K562 (cell line): ENCODE results near the gene NINL. TPM values are rescaled to one million over a fixed set of nuclear protein-coding genes. Genes with fewer than 3 reads are reported as not detected.

Source experiments
- ATAC-seq: fragments of 200-7000 bp; cut with Tn5 transposase; 3 replicates; pipeline ENCODE4 v1.9.1; 2020; ENCODE audit warnings: moderate library complexity
- BruUV-seq: library from RNA; stranded (reverse); fragments of 400-500 nt; replicated peaks from 2 replicates; lab custom pipeline; 2021; lab: Mats Ljungman, UMichigan
- CTCF ChIA-PET: fragments of 300-600 bp; formaldehyde crosslinking; extraction: SDS; loops from one replicate; lab custom pipeline; 2021; ENCODE audit warnings: low intra/inter-chr PET ratio; lab: Yijun Ruan, JAX
- POLR2A ChIA-PET: fragments of 300-600, 350-650 bp; sonication (Branson Sonifier 250); formaldehyde crosslinking; extraction: SDS; loops from one replicate; lab custom pipeline; 2021; ENCODE audit warnings: antibody characterized with exemption, inconsistent platforms; lab: Yijun Ruan, JAX
- DNase-seq, 4 experiments: peaks; one replicate each; pipeline versions ENCODE4 v3.0.0 to v3.0.0-alpha.2; 2011 to 2018; ENCODE audit warnings: low spot score in 3 of 4, mixed read lengths in 3 of 4; ENCODE audit errors: extremely low read depth in 1 of 4
- FAIRE-seq: peaks from 2 replicates; lab custom pipeline; 2011; peaks lifted over from hg19 to GRCh38; lab: Jason Lieb, UNC
- H2AFZ ChIP-seq: 2 replicates; pipeline ENCODE4 v1.6.0; 2011; ENCODE audit warnings: low read depth, low read length, control low read depth, inconsistent platforms
- H3K27ac ChIP-seq: fragments of 200-600 bp; 3 replicates; pipeline ENCODE4 v1.8.0; 2011; ENCODE audit warnings: low read depth, mild to moderate bottlenecking, control low read depth, inconsistent platforms, low read length, moderate library complexity, mixed read lengths; ENCODE audit errors: extremely low read depth
- H3K27me3 ChIP-seq, 2 experiments: fragments of 300-600 bp in 1 of 2; 2 replicates in 1 of 2; 3 replicates in 1 of 2; pipeline versions ENCODE4 v1.6.0 to v1.8.0; 2011; ENCODE audit warnings: inconsistent platforms in 2 of 2, low read length in 2 of 2, mild to moderate bottlenecking in 1 of 2, mixed read lengths in 1 of 2, moderate library complexity in 1 of 2; ENCODE audit not compliant: control insufficient read depth in 2 of 2, insufficient read depth in 2 of 2
- H3K36me3 ChIP-seq: fragments of 300-600 bp; 3 replicates; pipeline ENCODE4 v1.8.0; 2011; ENCODE audit warnings: mild to moderate bottlenecking, low read length, inconsistent platforms; ENCODE audit not compliant: control insufficient read depth, insufficient read depth
- H3K4me1 ChIP-seq, 2 experiments: fragments of 200-600 bp in 1 of 2; replicated peaks in 1 of 2; 2 replicates in 1 of 2; 3 replicates in 1 of 2; pipeline versions ENCODE4 v1.5.1 to v1.8.0; 2011; ENCODE audit warnings: inconsistent platforms in 2 of 2, low read length in 2 of 2, mild to moderate bottlenecking in 1 of 2, mixed read lengths in 1 of 2, moderate library complexity in 1 of 2; ENCODE audit not compliant: control insufficient read depth in 2 of 2, insufficient read depth in 2 of 2
- H3K4me2 ChIP-seq: 2 replicates; pipeline ENCODE4 v1.6.1; 2011; ENCODE audit warnings: low read length, control low read depth, inconsistent platforms, mixed read lengths; ENCODE audit not compliant: insufficient read depth
- H3K4me3 ChIP-seq: fragments of 200-600 bp; sonication (generic), shearing (Covaris generic); 2 replicates; pipeline ENCODE4 v1.5.1; 2016; ENCODE audit warnings: control low read depth, inconsistent platforms
- H3K79me2 ChIP-seq: fragments of 200-600 bp; 3 replicates; pipeline ENCODE4 v1.8.0; 2011; ENCODE audit warnings: low read length, inconsistent platforms; ENCODE audit not compliant: control insufficient read depth, insufficient read depth
- H3K9ac ChIP-seq, 2 experiments: 2 replicates each; pipeline versions ENCODE4 v1.6.0 to v1.6.1; 2011; ENCODE audit warnings: low read depth in 2 of 2, low read length in 2 of 2, control low read depth in 1 of 2, inconsistent platforms in 1 of 2, mild to moderate bottlenecking in 1 of 2, mixed read lengths in 1 of 2; ENCODE audit not compliant: insufficient read depth in 1 of 2
- H3K9me1 ChIP-seq: one replicate; pipeline ENCODE4 v1.6.0; 2011; ENCODE audit warnings: inconsistent platforms, mild to moderate bottlenecking, low read length, moderate library complexity; ENCODE audit not compliant: control insufficient read depth, insufficient read depth
- H3K9me3 ChIP-seq: replicated peaks from 2 replicates; pipeline ENCODE4 v1.5.1; 2011; ENCODE audit warnings: low read depth, low read length, inconsistent platforms; ENCODE audit not compliant: control insufficient read depth, insufficient read depth
- H4K20me1 ChIP-seq: replicated peaks from 2 replicates; pipeline ENCODE4 v1.6.1; 2011; ENCODE audit warnings: low read length, inconsistent platforms, mixed read lengths; ENCODE audit not compliant: control insufficient read depth, insufficient read depth
- ATF7 ChIP-seq: fragments of 450-650 bp; IDR thresholded peaks from 2 replicates; pipeline ENCODE4 v1.7.1; 2014; ENCODE audit warnings: mild to moderate bottlenecking, moderate library complexity
- CCAR2 ChIP-seq: fragments of 200-400 bp; formaldehyde crosslinking; IDR thresholded peaks from 2 replicates; pipeline ENCODE4 v1.6.1; 2017; ENCODE audit warnings: mild to moderate bottlenecking, low read depth, low read length
- DACH1 ChIP-seq: fragments of 450-650 bp; IDR thresholded peaks from 2 replicates; pipeline ENCODE4 v1.6.1; 2018; ENCODE audit not compliant: partially characterized antibody
- HDAC1 ChIP-seq, 2 experiments: fragments of 450-650 bp; IDR thresholded peaks; 2 replicates each; pipeline ENCODE4 v1.6.1; 2016 to 2017; ENCODE audit warnings: inconsistent platforms in 1 of 2, mild to moderate bottlenecking in 1 of 2, moderate library complexity in 1 of 2
- HMG20A ChIP-seq: fragments of 450-650 bp; formaldehyde crosslinking; conservative IDR thresholded peaks from 2 replicates; pipeline ENCODE4 v1.4.0; 2020; ENCODE audit warnings: mild to moderate bottlenecking, mixed read lengths
- MAFF ChIP-seq: IDR thresholded peaks from 2 replicates; pipeline ENCODE4 v1.6.1; 2012; ENCODE audit warnings: low read length, improper control_type of control experiment
- PHTF2 ChIP-seq: fragments of 250-450 bp; sonication (Bioruptor Pico); IDR thresholded peaks from 2 replicates; pipeline ENCODE4 v1.5.0; 2021; ENCODE audit warnings: mild to moderate bottlenecking
- SNIP1 ChIP-seq: fragments of 450-650 bp; IDR thresholded peaks from 2 replicates; pipeline ENCODE4 v1.7.1; 2017; ENCODE audit warnings: low read depth, mild to moderate bottlenecking
- TBP ChIP-seq: optimal IDR thresholded peaks from 2 replicates; pipeline ENCODE3; 2011; ENCODE audit warnings: low read depth, low read length, improper control_type of control experiment
- ZNF224 ChIP-seq: sonication (generic); formaldehyde crosslinking; IDR thresholded peaks from 2 replicates; pipeline ENCODE4 v1.8.0; 2022; ENCODE audit warnings: mild to moderate bottlenecking, missing genetic modification reagents
- ZNF280A ChIP-seq: fragments of 450-650 bp; IDR thresholded peaks from 2 replicates; pipeline ENCODE4 v1.6.1; 2018; ENCODE audit warnings: mild to moderate bottlenecking, low read depth; ENCODE audit not compliant: partially characterized antibody
- ZNF311 ChIP-seq: fragments of 250-450 bp; sonication (Bioruptor Pico); IDR thresholded peaks from 2 replicates; pipeline ENCODE4 v1.4.0; 2020; ENCODE audit warnings: mild to moderate bottlenecking, moderate library complexity
- ZNF79 ChIP-seq: fragments of 250-450 bp; sonication (Bioruptor Pico); IDR thresholded peaks from 2 replicates; pipeline ENCODE4 v1.4.0; 2020; ENCODE audit warnings: low read depth, mild to moderate bottlenecking, moderate library complexity
- WGBS: fragments of 100-300 bp; shearing (Covaris generic); methylation state at CpG from one replicate; pipeline ENCODE4 v1.1.6; 2016; ENCODE audit warnings: low coverage, mixed read lengths; ENCODE audit not compliant: insufficient coverage; ENCODE audit errors: missing lambda C conversion rate; 5-methylcytosine and 5-hydroxymethylcytosine counted together
- in situ Hi-C: fragments of 300-500 bp; cut with MboI; formaldehyde crosslinking; loops from 4 replicates; pipeline ENCODE4 v1.15.0; 2018; ENCODE audit warnings: inconsistent platforms, mixed read lengths
- intact Hi-C: fragments of 100-400 bp; cut with micrococcal nuclease; formaldehyde crosslinking; loops from 2 replicates; pipeline ENCODE4 v1.14.2; 2022
- polyA plus RNA-seq, 8 experiments: library from polyadenylated mRNA; depleted of rRNA in 4 of 8; stranded (reverse) in 5 of 8; unstranded in 3 of 8; fragments of >200 nt; fragmentation: Nextera tagmentation in 2 of 8; fragmentation: Illumina TruSeq in 1 of 8; extraction: Ambion mirVana in 2 of 8; extraction: Trizol in 1 of 8; gene quantifications; 2 replicates each; pipeline versions ENCODE4 v1.2.1 to v1.2.3, GENCODE V29; 2011 to 2014; ENCODE audit warnings: inconsistent platforms in 1 of 8, missing spikeins in 1 of 8
- total RNA-seq, 7 experiments: library from RNA; depleted of rRNA in 6 of 7; stranded (reverse); fragments of >200 nt in 6 of 7; fragmentation: Illumina TruSeq in 2 of 7; extraction: Trizol in 2 of 7; gene quantifications; 2 replicates each; pipeline versions ENCODE4 v1.2.1 to v1.2.3, GENCODE V29; 2011 to 2021; ENCODE audit warnings: low replicate concordance in 1 of 7
- TF ChIP-seq, protein P1 (sequence below): sonication (generic); formaldehyde crosslinking; IDR thresholded peaks from 2 replicates; pipeline ENCODE4 v1.8.0; 2022; ENCODE audit warnings: mild to moderate bottlenecking, low read depth, missing genetic modification reagents
- TF ChIP-seq, protein P2 (sequence below): fragments of 450-650 bp; IDR thresholded peaks from 2 replicates; pipeline ENCODE4 v1.6.1; 2016; ENCODE audit warnings: low read depth, mild to moderate bottlenecking, moderate library complexity
- TF ChIP-seq, protein P3 (sequence below): sonication (generic); formaldehyde crosslinking; IDR thresholded peaks from 2 replicates; pipeline ENCODE4 v1.8.1; 2023; ENCODE audit warnings: mild to moderate bottlenecking, missing genetic modification reagents

NINL gene
- total and polyA plus RNA-seq, 9 of the 15 experiments (the other 6 are each of a cell fraction or from before 2014, with no cell fraction given) = 0.03 to 0.22 (median 0.05) TPM; not detected in 5

DNA sequence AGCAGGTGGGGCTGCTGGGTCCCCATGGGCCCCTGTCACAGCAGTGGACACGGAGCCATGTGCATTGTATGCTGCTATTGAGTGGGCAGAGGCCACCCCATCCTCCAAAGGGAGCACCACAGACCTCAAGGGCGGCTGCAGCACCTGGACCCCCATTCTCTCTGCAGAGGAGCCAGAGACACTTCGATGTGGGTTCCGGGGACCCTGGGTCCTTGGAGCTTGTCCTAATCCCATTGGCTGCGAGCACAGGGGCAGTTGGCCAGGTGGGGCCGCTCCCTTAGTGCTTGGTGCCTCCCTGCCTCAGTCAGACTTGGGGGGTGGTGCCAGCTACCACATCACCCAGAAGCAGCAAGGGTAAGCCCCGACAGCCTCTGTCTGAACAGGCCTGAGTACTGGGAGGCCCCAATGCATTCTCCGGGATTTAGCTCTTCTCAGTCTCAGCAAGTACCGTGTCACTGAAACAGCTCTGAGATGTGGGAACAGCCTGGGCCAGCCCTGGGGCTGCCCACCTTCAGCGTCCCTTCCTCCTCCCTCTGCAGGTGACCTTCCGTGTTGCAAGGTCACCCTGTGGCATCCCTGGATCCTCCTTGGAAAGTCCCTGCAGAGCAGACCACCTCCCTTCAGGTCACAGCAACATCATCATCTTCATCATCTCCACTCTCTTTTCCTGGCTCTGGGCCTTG lies 104.0 kb downstream of the NINL start:
- Histone ChIP-seq H3K36me3 (no peaks in the 10 kb centered on the region), H3K9me1 (no peaks in the 10 kb centered on the region), H3K4me2 (no peak overlapping the region), H3K27me3 (peaks cover 7 to 47% of the 10 kb centered on the region in 2 experiments; a peak in 4 of 5 replicates), H4K20me1 (no peaks in the 10 kb centered on the region), H3K27ac (no peak overlapping the region), H3K9me3 (no peaks in the 10 kb centered on the region), H2AFZ (no peak overlapping the region), H3K4me1 (no peaks in the 10 kb centered on the region), H3K9ac (no peak overlapping the region), H3K79me2 (no peaks in the 10 kb centered on the region), H3K4me3 (no peak overlapping the region)
- intact Hi-C loops (no loop called here), in situ Hi-C loops (no loop called here)
- BruUV-seq = no TSS peak
- POLR2A ChIA-PET = interaction anchor here (0.8 to 0.9 kb wide), 2 partner anchors 14 to 19 kb away, joined by 3 to 4 read pairs; no protein-coding TSS in a partner anchor
- CTCF ChIA-PET = no interaction called here
- ATAC-seq = no peak
- no peak for DNase-seq
- WGBS = 1% methylated on average over 7 of the region's 11 CpGs
- no peak for FAIRE-seq
- TF ChIP-seq, protein P1, sequence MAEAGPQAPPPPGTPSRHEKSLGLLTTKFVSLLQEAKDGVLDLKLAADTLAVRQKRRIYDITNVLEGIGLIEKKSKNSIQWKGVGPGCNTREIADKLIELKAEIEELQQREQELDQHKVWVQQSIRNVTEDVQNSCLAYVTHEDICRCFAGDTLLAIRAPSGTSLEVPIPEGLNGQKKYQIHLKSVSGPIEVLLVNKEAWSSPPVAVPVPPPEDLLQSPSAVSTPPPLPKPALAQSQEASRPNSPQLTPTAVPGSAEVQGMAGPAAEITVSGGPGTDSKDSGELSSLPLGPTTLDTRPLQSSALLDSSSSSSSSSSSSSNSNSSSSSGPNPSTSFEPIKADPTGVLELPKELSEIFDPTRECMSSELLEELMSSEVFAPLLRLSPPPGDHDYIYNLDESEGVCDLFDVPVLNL (CRISPR knock-in tag) = no peak
- TF ChIP-seq ZNF224 (CRISPR knock-in tag) (no peak), DACH1 (no peak), ATF7 (no peak), HDAC1 (IDR thresholded peaks at IDR 0.05) (no peak), SNIP1 (no peak), HMG20A (no peak), MAFF (no peak), ZNF311 (no peak), TBP (no peak), CCAR2 (no peak), ZNF79 (CRISPR knock-in tag) (no peak), ZNF280A (no peak), PHTF2 (CRISPR knock-in tag) (no peak)
- TF ChIP-seq, protein P2, sequence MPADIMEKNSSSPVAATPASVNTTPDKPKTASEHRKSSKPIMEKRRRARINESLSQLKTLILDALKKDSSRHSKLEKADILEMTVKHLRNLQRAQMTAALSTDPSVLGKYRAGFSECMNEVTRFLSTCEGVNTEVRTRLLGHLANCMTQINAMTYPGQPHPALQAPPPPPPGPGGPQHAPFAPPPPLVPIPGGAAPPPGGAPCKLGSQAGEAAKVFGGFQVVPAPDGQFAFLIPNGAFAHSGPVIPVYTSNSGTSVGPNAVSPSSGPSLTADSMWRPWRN = no peak
- TF ChIP-seq, protein P3, sequence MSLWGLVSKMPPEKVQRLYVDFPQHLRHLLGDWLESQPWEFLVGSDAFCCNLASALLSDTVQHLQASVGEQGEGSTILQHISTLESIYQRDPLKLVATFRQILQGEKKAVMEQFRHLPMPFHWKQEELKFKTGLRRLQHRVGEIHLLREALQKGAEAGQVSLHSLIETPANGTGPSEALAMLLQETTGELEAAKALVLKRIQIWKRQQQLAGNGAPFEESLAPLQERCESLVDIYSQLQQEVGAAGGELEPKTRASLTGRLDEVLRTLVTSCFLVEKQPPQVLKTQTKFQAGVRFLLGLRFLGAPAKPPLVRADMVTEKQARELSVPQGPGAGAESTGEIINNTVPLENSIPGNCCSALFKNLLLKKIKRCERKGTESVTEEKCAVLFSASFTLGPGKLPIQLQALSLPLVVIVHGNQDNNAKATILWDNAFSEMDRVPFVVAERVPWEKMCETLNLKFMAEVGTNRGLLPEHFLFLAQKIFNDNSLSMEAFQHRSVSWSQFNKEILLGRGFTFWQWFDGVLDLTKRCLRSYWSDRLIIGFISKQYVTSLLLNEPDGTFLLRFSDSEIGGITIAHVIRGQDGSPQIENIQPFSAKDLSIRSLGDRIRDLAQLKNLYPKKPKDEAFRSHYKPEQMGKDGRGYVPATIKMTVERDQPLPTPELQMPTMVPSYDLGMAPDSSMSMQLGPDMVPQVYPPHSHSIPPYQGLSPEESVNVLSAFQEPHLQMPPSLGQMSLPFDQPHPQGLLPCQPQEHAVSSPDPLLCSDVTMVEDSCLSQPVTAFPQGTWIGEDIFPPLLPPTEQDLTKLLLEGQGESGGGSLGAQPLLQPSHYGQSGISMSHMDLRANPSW (CRISPR knock-in tag) = no peak
